Measurements from ENCODE around the gene TBC1D13. TPM values are rescaled to one million over a fixed set of nuclear protein-coding genes. Genes with fewer than 3 reads are reported as not detected.

TBC1D13 gene
- total and polyA plus RNA-seq, 2 donors from 2014 or later: 29.0 to 38.5 TPM

DNA sequence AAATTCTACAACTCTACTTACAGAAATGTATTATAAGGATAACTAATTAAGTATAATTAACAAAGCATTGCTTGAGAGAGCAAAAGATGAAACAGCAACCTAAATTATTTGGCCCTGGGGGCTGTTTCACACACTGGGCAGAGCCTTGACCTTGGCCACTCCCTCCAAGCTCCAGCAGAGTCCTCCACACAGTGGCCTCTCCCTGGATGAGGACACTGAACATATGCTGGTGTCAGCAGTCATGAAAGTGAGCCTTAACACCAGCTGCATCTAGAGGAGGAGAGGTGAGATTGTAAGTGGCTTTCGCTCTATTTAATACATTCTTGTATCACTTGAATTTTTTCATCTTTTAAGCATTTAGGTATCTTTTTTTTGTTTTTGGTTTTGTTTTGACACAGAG lies 39.8 kb upstream of the TBC1D13 start:
- H3K27me3 ChIP-seq (ENCODE audit: control insufficient read depth, insufficient read depth, low read length): no peaks in the 10 kb centered on the region
- peak in 1 of 5 donors; percentile 51 for DNase-seq
- H3K4me1 ChIP-seq (ENCODE audit: control insufficient read depth in 2 of 3, insufficient read depth in 2 of 3, low read depth in 1 of 3, low read length in 3 of 3): no peaks in the 10 kb centered on the region
- H3K36me3 ChIP-seq (ENCODE audit: control insufficient read depth in 2 of 3, insufficient read depth in 3 of 3, low read length in 3 of 3): peaks cover 0 to 10% (median 9%) of the 10 kb centered on the region in 3 donors
- no peak for FAIRE-seq
- intact Hi-C loops (cut with DNase I): no loop called here
- H3K9me3 ChIP-seq (ENCODE audit: control insufficient read depth in 2 of 3, insufficient read depth in 1 of 3, low read length in 3 of 3): no peaks in the 10 kb centered on the region
- H3K9ac ChIP-seq (ENCODE audit: low read length in 3 of 3): no peak overlapping the region
- no peak overlapping the region for H3K27ac ChIP-seq (ENCODE audit: low read depth in 2 of 2, low read length in 2 of 2)
- TF ChIP-seq CTCF (IDR thresholded peaks at IDR 0.05; ENCODE audit: borderline replicate concordance, extremely low read depth, insufficient read depth): no peak
- no peak overlapping the region for H3K4me3 ChIP-seq (ENCODE audit: low read length in 3 of 3)

DNA sequence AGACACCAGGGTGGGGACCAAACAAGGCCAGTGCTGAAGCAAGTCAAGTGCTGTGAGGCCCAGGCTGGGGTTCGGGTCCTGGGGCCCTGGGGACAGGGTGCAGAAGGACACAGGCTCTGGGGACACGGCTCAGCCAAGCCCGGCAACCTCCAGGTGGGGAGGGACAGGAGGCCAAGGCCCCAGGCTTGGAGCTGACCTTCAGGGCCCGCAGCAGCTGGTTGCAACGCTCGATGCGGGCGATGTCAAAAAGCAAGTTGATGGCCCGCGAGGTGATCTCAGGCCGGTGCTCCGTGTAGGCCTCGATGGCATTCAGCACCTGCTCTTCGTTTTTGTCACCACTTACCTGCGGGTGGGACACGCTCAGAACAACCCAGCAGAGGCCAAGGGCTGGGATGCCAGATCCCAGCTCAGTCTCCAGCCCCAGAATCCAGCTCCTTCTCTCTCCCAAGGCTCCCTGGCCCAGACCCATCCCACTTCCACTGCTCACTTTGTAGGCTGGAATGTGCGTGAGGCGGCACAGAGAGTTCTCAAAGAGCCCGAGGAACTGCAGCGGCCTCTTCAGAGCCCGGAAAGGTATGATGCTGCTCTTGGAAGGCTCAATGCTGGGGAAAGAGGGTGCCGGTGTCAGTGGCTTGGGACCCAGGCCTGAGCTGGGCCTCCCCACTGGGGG lies 36.0 kb upstream of the TBC1D13 start:
- Histone ChIP-seq H3K36me3 (ENCODE audit: control insufficient read depth in 2 of 3, insufficient read depth in 3 of 3, low read length in 3 of 3) (peaks cover 0 to 28% (median 19%) of the 10 kb centered on the region in 3 donors), H3K4me3 (ENCODE audit: low read length in 3 of 3) (no peak overlapping the region), H3K27ac (ENCODE audit: low read depth in 2 of 2, low read length in 2 of 2) (no peak overlapping the region), H3K27me3 (ENCODE audit: control insufficient read depth, insufficient read depth, low read length) (no peaks in the 10 kb centered on the region), H3K9me3 (ENCODE audit: control insufficient read depth in 2 of 3, insufficient read depth in 1 of 3, low read length in 3 of 3) (no peaks in the 10 kb centered on the region), H3K4me1 (ENCODE audit: control insufficient read depth in 2 of 3, insufficient read depth in 2 of 3, low read depth in 1 of 3, low read length in 3 of 3) (no peaks in the 10 kb centered on the region), H3K9ac (ENCODE audit: low read length in 3 of 3) (no peak overlapping the region)
- TF ChIP-seq CTCF (IDR thresholded peaks at IDR 0.05; ENCODE audit: borderline replicate concordance, extremely low read depth, insufficient read depth): no peak
- intact Hi-C loops (cut with DNase I): no loop called here
- DNase-seq: no peak
- no peak for FAIRE-seq

- peaks cover 0 to 28% (median 17%) of the 10 kb centered on the region in 3 donors for H3K36me3 ChIP-seq (ENCODE audit: control insufficient read depth in 2 of 3, insufficient read depth in 3 of 3, low read length in 3 of 3)
- FAIRE-seq (no peak), DNase-seq (no peak)
- TF ChIP-seq CTCF (IDR thresholded peaks at IDR 0.05; ENCODE audit: borderline replicate concordance, extremely low read depth, insufficient read depth): no peak
- intact Hi-C loops (cut with DNase I): no loop called here
- no peak overlapping the region for H3K27ac ChIP-seq (ENCODE audit: low read depth in 2 of 2, low read length in 2 of 2)
- no peaks in the 10 kb centered on the region for H3K27me3 ChIP-seq (ENCODE audit: control insufficient read depth, insufficient read depth, low read length)
- H3K9ac ChIP-seq (ENCODE audit: low read length in 3 of 3): no peak overlapping the region
- no peaks in the 10 kb centered on the region for H3K9me3 ChIP-seq (ENCODE audit: control insufficient read depth in 2 of 3, insufficient read depth in 1 of 3, low read length in 3 of 3)
- H3K4me1 ChIP-seq (ENCODE audit: control insufficient read depth in 2 of 3, insufficient read depth in 2 of 3, low read depth in 1 of 3, low read length in 3 of 3): no peaks in the 10 kb centered on the region
- H3K4me3 ChIP-seq (ENCODE audit: low read length in 3 of 3): no peak overlapping the region
These were observed 33.4 kb upstream of the TBC1D13 start for GRCh38 chr9:128753627-128754026.
